HepG2 (cell line): ENCODE measurements around the gene STX4. TPM values are rescaled to one million over a fixed set of nuclear protein-coding genes. Genes with fewer than 3 reads are reported as not detected.
A peak's percentile ranks its signal among the peaks of the same experiment; 100 is the strongest.

ENCODE experiments used
- BATF2 ChIP-seq: sonication (generic); formaldehyde crosslinking; IDR thresholded peaks from 2 replicates; pipeline ENCODE4 v1.8.0; 2022; ENCODE audit warnings: mild to moderate bottlenecking, missing genetic modification reagents, moderate library complexity
- E2F5 ChIP-seq: sonication (generic); formaldehyde crosslinking; conservative IDR thresholded peaks from 2 replicates; pipeline ENCODE4 v1.4.0; 2020; ENCODE audit warnings: missing genetic modification reagents
- HDAC2 ChIP-seq: sonication (generic); formaldehyde crosslinking; IDR thresholded peaks from 2 replicates; pipeline ENCODE4 v1.4.0; 2020; ENCODE audit warnings: missing genetic modification reagents
- IRF9 ChIP-seq: sonication (generic); formaldehyde crosslinking; IDR thresholded peaks from 2 replicates; pipeline ENCODE4 v1.8.0; 2022; ENCODE audit warnings: missing genetic modification reagents, mild to moderate bottlenecking, borderline replicate concordance
- MAFF ChIP-seq: IDR thresholded peaks from 2 replicates; pipeline ENCODE4 v1.6.1; 2011; ENCODE audit warnings: low read depth, low read length, improper control_type of control experiment
- PAX8 ChIP-seq: sonication (generic); formaldehyde crosslinking; IDR thresholded peaks from 2 replicates; pipeline ENCODE4 v1.8.0; 2022; ENCODE audit warnings: mild to moderate bottlenecking, missing genetic modification reagents, borderline replicate concordance
- PHF5A ChIP-seq: IDR thresholded peaks from one replicate; pipeline ENCODE4 v1.6.1; 2018; ENCODE audit warnings: low read depth, missing genetic modification reagents; ENCODE audit not compliant: unreplicated experiment
- PITX1 ChIP-seq: sonication (generic); formaldehyde crosslinking; IDR thresholded peaks from 2 replicates; pipeline ENCODE4 v1.5.1; 2020; ENCODE audit warnings: mild to moderate bottlenecking, missing genetic modification reagents
- RBM22 ChIP-seq: fragments of 200-400 bp; formaldehyde crosslinking; optimal IDR thresholded peaks from 2 replicates; pipeline ENCODE3; 2017; ENCODE audit warnings: mild to moderate bottlenecking, low read length, moderate library complexity
- SNAI1 ChIP-seq: sonication (generic); formaldehyde crosslinking; IDR thresholded peaks from 2 replicates; pipeline ENCODE4 v1.5.0; 2020; ENCODE audit warnings: mild to moderate bottlenecking, missing genetic modification reagents, borderline replicate concordance
- STAT6 ChIP-seq: sonication (generic); formaldehyde crosslinking; IDR thresholded peaks from 2 replicates; pipeline ENCODE4 v1.4.0; 2020; ENCODE audit warnings: missing genetic modification reagents, mild to moderate bottlenecking, borderline replicate concordance
- TBX3 ChIP-seq: fragments of 450-650 bp; IDR thresholded peaks from 2 replicates; pipeline ENCODE4 v1.6.1; 2017; ENCODE audit warnings: antibody characterized with exemption, mild to moderate bottlenecking, inconsistent platforms, borderline replicate concordance
- ZBTB1 ChIP-seq: sonication (generic); formaldehyde crosslinking; IDR thresholded peaks from 2 replicates; pipeline ENCODE4 v1.4.0; 2020; ENCODE audit warnings: missing genetic modification reagents, borderline replicate concordance
- ZFYVE20 ChIP-seq: sonication (generic); formaldehyde crosslinking; IDR thresholded peaks from 2 replicates; pipeline ENCODE4 v1.8.0; 2023; ENCODE audit warnings: low read depth, mild to moderate bottlenecking, moderate library complexity, missing genetic modification reagents, borderline replicate concordance
- ZKSCAN1 ChIP-seq: fragments of 150-350 bp; IDR thresholded peaks from 2 replicates; pipeline ENCODE4 v1.6.1; 2014; ENCODE audit warnings: low read length
- ZNF574 ChIP-seq: sonication (generic); formaldehyde crosslinking; IDR thresholded peaks from 2 replicates; pipeline ENCODE4 v1.4.0; 2020; ENCODE audit warnings: missing genetic modification reagents
- ZNF704 ChIP-seq: sonication (generic); formaldehyde crosslinking; IDR thresholded peaks from 2 replicates; pipeline ENCODE4 v1.8.1; 2023; ENCODE audit warnings: mild to moderate bottlenecking, inconsistent platforms, moderate library complexity, missing genetic modification reagents, borderline replicate concordance
- ZNF891 ChIP-seq: sonication (generic); formaldehyde crosslinking; IDR thresholded peaks from 2 replicates; pipeline ENCODE4 v1.5.0; 2020; ENCODE audit warnings: mild to moderate bottlenecking, missing genetic modification reagents
- ZSCAN29 ChIP-seq: sonication (generic); formaldehyde crosslinking; conservative IDR thresholded peaks from 2 replicates; pipeline ENCODE4 v1.4.0; 2020; ENCODE audit warnings: mild to moderate bottlenecking, missing genetic modification reagents
- polyA plus RNA-seq, 8 experiments: library from polyadenylated mRNA; depleted of rRNA in 3 of 8; stranded (reverse) in 7 of 8; unstranded in 1 of 8; fragments of >200 nt; fragmentation: Illumina TruSeq in 4 of 8; extraction: Trizol in 4 of 8; gene quantifications; 2 replicates each; pipeline versions ENCODE4 v1.2.1 to v1.2.3, GENCODE V29; 2011 to 2016; ENCODE audit warnings: low read depth in 4 of 8, missing spikeins in 1 of 8, mixed read lengths in 1 of 8; ENCODE audit not compliant: insufficient read depth in 1 of 8
- total RNA-seq, 5 experiments: library from RNA; depleted of rRNA; stranded (reverse); fragments of >200 nt; fragmentation: Illumina TruSeq; extraction: Trizol; gene quantifications; 2 replicates each; pipeline ENCODE4 v1.2.3, GENCODE V29; 2016; ENCODE audit warnings: low read depth in 1 of 5

The STX4 gene
- total and polyA plus RNA-seq, 2 of the 13 experiments (the other 11 are each of a cell fraction or from before 2014, with no cell fraction given) = 29.2 to 34.6 TPM

- 0 out of 2 replicates have a peak, but pooled peaks have one; percentile 47 for TF ChIP-seq BATF2 (CRISPR knock-in tag)
- no peak for TF ChIP-seq RBM22
- peak; percentile 80 for TF ChIP-seq ZNF574 (CRISPR knock-in tag)
- TF ChIP-seq E2F5 = no peak
- TF ChIP-seq IRF9 (CRISPR knock-in tag) = no peak
- TF ChIP-seq STAT6 (CRISPR knock-in tag) = no peak
- TF ChIP-seq PAX8 = no peak
- peak; percentile 81; the same call in 1 of the 2 replicates for TF ChIP-seq SNAI1 (CRISPR knock-in tag)
- no peak for TF ChIP-seq TBX3
- TF ChIP-seq PITX1 = peak; percentile 65; the same call in 1 of the 2 replicates
- TF ChIP-seq ZNF704 (CRISPR knock-in tag) = no peak; the same call in 1 of the 2 replicates
- TF ChIP-seq ZBTB1 = 0 out of 2 replicates have a peak, but pooled peaks have one; percentile 7
- no peak for TF ChIP-seq ZKSCAN1
- TF ChIP-seq ZSCAN29 = no peak
- no peak for TF ChIP-seq ZFYVE20 (CRISPR knock-in tag)
- TF ChIP-seq MAFF = no peak
- no peak for TF ChIP-seq ZNF891 (CRISPR knock-in tag)
- 0 out of 2 replicates have a peak, but pooled peaks have one; percentile 17 for TF ChIP-seq HDAC2
- no peak for TF ChIP-seq PHF5A (CRISPR knock-in tag)
Observed at GRCh38 chr16:31033709-31034492, 543 bp downstream of the STX4 start (continued).
